GM12878 (cell line): ENCODE measurements around the gene SPOCK1. TPM values are rescaled to one million over a fixed set of nuclear protein-coding genes. Genes with fewer than 3 reads are reported as not detected.

Source experiments
- ATAC-seq: fragments of 200-7000 bp; cut with Tn5 transposase; 3 replicates; pipeline ENCODE4 v1.9.1; 2020; ENCODE audit warnings: mild to moderate bottlenecking, moderate library complexity
- BruUV-seq: library from RNA; stranded (reverse); fragments of 400-500 nt; replicated peaks from 2 replicates; lab custom pipeline; 2021; lab: Mats Ljungman, UMichigan
- CTCF ChIA-PET: fragments of 300-600 bp; sonication (Branson Sonifier 250); formaldehyde crosslinking; extraction: SDS; loops from one replicate; lab custom pipeline; 2021; ENCODE audit warnings: inconsistent platforms; lab: Yijun Ruan, JAX
- POLR2A ChIA-PET: fragments of 350-600 bp; formaldehyde crosslinking; extraction: SDS; loops from one replicate; lab custom pipeline; 2021; ENCODE audit warnings: inconsistent platforms; lab: Charles Lee
- RAD21 ChIA-PET: fragments of 300-600 bp; sonication (Branson Sonifier 250); formaldehyde crosslinking; loops from one replicate; lab custom pipeline; 2023; ENCODE audit warnings: antibody characterized with exemption; ENCODE audit not compliant: unreplicated experiment; lab: Charles Lee
- SMC1A ChIA-PET: fragments of 300-600 bp; sonication (Branson Sonifier 250); formaldehyde crosslinking; loops from one replicate; lab custom pipeline; 2023; ENCODE audit not compliant: unreplicated experiment, uncharacterized antibody; lab: Charles Lee
- DNase-seq: peaks from one replicate; pipeline ENCODE4 v3.0.0-alpha.2; 2011; ENCODE audit warnings: low read depth, low spot score
- FAIRE-seq: peaks from 3 replicates; lab custom pipeline; 2011; peaks lifted over from hg19 to GRCh38; lab: Jason Lieb, UNC
- H2AFZ ChIP-seq: 2 replicates; pipeline ENCODE4 v1.6.0; 2011; ENCODE audit warnings: low read depth, low read length, control low read depth; ENCODE audit not compliant: control insufficient read depth
- H3K27ac ChIP-seq: 2 replicates; pipeline ENCODE4 v1.5.1; 2011; ENCODE audit warnings: control low read depth; ENCODE audit not compliant: control insufficient read depth, insufficient read depth
- H3K27me3 ChIP-seq, 2 experiments: replicated peaks in 1 of 2; 2 replicates each; pipeline versions ENCODE4 v1.6.0 to v1.6.1; 2011; ENCODE audit warnings: low read length in 1 of 2; ENCODE audit not compliant: control insufficient read depth in 2 of 2, insufficient read depth in 2 of 2
- H3K36me3 ChIP-seq, 2 experiments: 2 replicates each; pipeline ENCODE4 v1.5.1; 2011; ENCODE audit warnings: low read length in 1 of 2; ENCODE audit not compliant: control insufficient read depth in 2 of 2, insufficient read depth in 2 of 2
- H3K4me1 ChIP-seq: 2 replicates; pipeline ENCODE4 v1.6.1; 2011; ENCODE audit warnings: mild to moderate bottlenecking, low read length, moderate library complexity, mixed read lengths; ENCODE audit not compliant: control insufficient read depth, insufficient read depth
- H3K4me2 ChIP-seq: 2 replicates; pipeline ENCODE4 v1.6.0; 2011; ENCODE audit warnings: control low read depth; ENCODE audit not compliant: control insufficient read depth, insufficient read depth
- H3K4me3 ChIP-seq: fragments of 200-600 bp; sonication (generic); 2 replicates; pipeline ENCODE4 v1.5.1; 2016
- H3K79me2 ChIP-seq: 2 replicates; pipeline ENCODE4 v1.6.0; 2011; ENCODE audit warnings: low read length; ENCODE audit not compliant: control insufficient read depth, insufficient read depth
- H3K9ac ChIP-seq: 2 replicates; pipeline ENCODE4 v1.8.0; 2011; ENCODE audit warnings: low read length, control low read depth, mixed read lengths; ENCODE audit not compliant: control insufficient read depth, insufficient read depth
- H3K9me3 ChIP-seq: replicated peaks from 3 replicates; pipeline ENCODE4 v1.5.1; 2011; ENCODE audit warnings: mild to moderate bottlenecking, low read length; ENCODE audit not compliant: control insufficient read depth, insufficient read depth
- H4K20me1 ChIP-seq: 2 replicates; pipeline ENCODE4 v1.6.0; 2011; ENCODE audit not compliant: control insufficient read depth, insufficient read depth
- ASH2L ChIP-seq: fragments of 300-600, 200-600 bp; sonication (generic); IDR thresholded peaks from 2 replicates; pipeline ENCODE4 v1.6.1; 2017; ENCODE audit warnings: low read depth, mild to moderate bottlenecking, borderline replicate concordance
- BRCA1 ChIP-seq: IDR thresholded peaks from 2 replicates; pipeline ENCODE4 v1.6.1; 2011; ENCODE audit warnings: low read depth, low read length, improper control_type of control experiment
- CEBPB ChIP-seq, 2 experiments: fragments of 150-350 bp in 1 of 2; IDR thresholded peaks; 2 replicates each; pipeline ENCODE4 v1.6.1; 2012 to 2014; ENCODE audit warnings: low read depth in 2 of 2, low read length in 2 of 2, borderline replicate concordance in 1 of 2, inconsistent platforms in 1 of 2
- CHD2 ChIP-seq: IDR thresholded peaks from 2 replicates; pipeline ENCODE4 v1.6.1; 2011; ENCODE audit warnings: low read depth, low read length, improper control_type of control experiment, borderline replicate concordance
- CREB1 ChIP-seq: IDR thresholded peaks from 2 replicates; pipeline ENCODE4 v1.6.1; 2012; ENCODE audit warnings: low read depth, mild to moderate bottlenecking, inconsistent platforms
- CTCF ChIP-seq, 3 experiments: IDR thresholded peaks in 2 of 3; conservative IDR thresholded peaks in 1 of 3; 2 replicates each; pipeline ENCODE4 v1.5.1; 2011; ENCODE audit warnings: low read depth in 3 of 3, low read length in 3 of 3, mild to moderate bottlenecking in 3 of 3, control low read depth in 2 of 3, moderate library complexity in 2 of 3, inconsistent platforms in 1 of 3, mixed read lengths in 1 of 3; ENCODE audit not compliant: control insufficient read depth in 2 of 3, insufficient read depth in 1 of 3; ENCODE audit errors: extremely low read depth in 1 of 3
- HDAC2 ChIP-seq: fragments of 200-600 bp; sonication (generic); IDR thresholded peaks from 2 replicates; pipeline ENCODE4 v1.6.1; 2017
- IRF5 ChIP-seq: fragments of 450-650 bp; IDR thresholded peaks from 2 replicates; pipeline ENCODE4 v1.6.1; 2017; ENCODE audit warnings: borderline replicate concordance
- JUNB ChIP-seq: IDR thresholded peaks from 2 replicates; pipeline ENCODE4 v1.6.1; 2016; ENCODE audit warnings: antibody characterized with exemption, mild to moderate bottlenecking
- LARP7 ChIP-seq: fragments of 450-650 bp; IDR thresholded peaks from 2 replicates; pipeline ENCODE4 v1.6.1; 2017; ENCODE audit warnings: mild to moderate bottlenecking
- MEF2A ChIP-seq: IDR thresholded peaks from 2 replicates; pipeline ENCODE4 v1.6.1; 2011; ENCODE audit warnings: low read depth, mild to moderate bottlenecking, low read length, moderate library complexity; ENCODE audit not compliant: insufficient read depth
- MEF2B ChIP-seq: fragments of 450-650 bp; IDR thresholded peaks from 2 replicates; pipeline ENCODE4 v1.6.1; 2018; ENCODE audit warnings: mild to moderate bottlenecking, moderate library complexity; ENCODE audit not compliant: partially characterized antibody, poor library complexity, severe bottlenecking
- MYC ChIP-seq: IDR thresholded peaks from 2 replicates; pipeline ENCODE4 v1.6.1; 2011; ENCODE audit warnings: mild to moderate bottlenecking, low read length, moderate library complexity, inconsistent platforms; ENCODE audit not compliant: insufficient read depth, insufficient replicate concordance, insufficient read length, severe bottlenecking
- NR2C1 ChIP-seq: fragments of 450-650 bp; IDR thresholded peaks from 2 replicates; pipeline ENCODE4 v1.6.1; 2017; ENCODE audit warnings: antibody characterized with exemption, mild to moderate bottlenecking, moderate library complexity
- SMAD1 ChIP-seq: fragments of 450-650 bp; IDR thresholded peaks from 2 replicates; pipeline ENCODE4 v1.6.1; 2018; ENCODE audit warnings: mild to moderate bottlenecking, low read depth; ENCODE audit not compliant: partially characterized antibody
- STAT1 ChIP-seq: fragments of 450-650 bp; conservative IDR thresholded peaks from 2 replicates; pipeline ENCODE4 v1.6.1; 2014; ENCODE audit warnings: antibody characterized with exemption, mild to moderate bottlenecking
- YBX1 ChIP-seq: fragments of 450-650 bp; IDR thresholded peaks from 2 replicates; pipeline ENCODE4 v1.6.1; 2016; ENCODE audit warnings: antibody characterized with exemption
- ZNF274 ChIP-seq: IDR thresholded peaks from one replicate; pipeline ENCODE4 v1.8.0; 2011; ENCODE audit not compliant: insufficient read length, insufficient read depth
- WGBS: methylation state at CpG from one replicate; pipeline ENCODE4 v1.1.6; 2016; ENCODE audit warnings: low lambda C conversion rate; ENCODE audit not compliant: insufficient replicate concordance, insufficient coverage; ENCODE audit errors: missing lambda C conversion rate; 5-methylcytosine and 5-hydroxymethylcytosine counted together
- in situ Hi-C: fragments of 300-500 bp; cut with MboI; formaldehyde crosslinking; loops from 9 replicates; pipeline ENCODE4 v1.14.3; 2018; ENCODE audit warnings: mixed read lengths
- intact Hi-C: fragments of 100-400 bp; cut with micrococcal nuclease; formaldehyde crosslinking; loops from one replicate; pipeline ENCODE4 v1.14.2; 2022; ENCODE audit not compliant: unreplicated experiment
- polyA plus RNA-seq, 11 experiments: library from polyadenylated mRNA; depleted of rRNA in 4 of 11; unstranded in 6 of 11; stranded (reverse) in 5 of 11; fragments of >200 nt; fragmentation: Nextera tagmentation in 4 of 11; fragmentation: Illumina TruSeq in 1 of 11; extraction: Ambion mirVana in 4 of 11; extraction: Trizol in 1 of 11; gene quantifications; 1 replicate in 1 of 11; 2 replicates in 10 of 11; pipeline versions ENCODE4 v1.2.1 to v1.2.3, GENCODE V29; 2011 to 2016; ENCODE audit warnings: inconsistent platforms in 2 of 11, missing spikeins in 2 of 11, low read depth in 1 of 11
- total RNA-seq, 4 experiments: library from RNA; depleted of rRNA in 3 of 4; stranded (reverse); fragments of >200 nt in 3 of 4; fragmentation: Illumina TruSeq in 1 of 4; extraction: Trizol in 1 of 4; gene quantifications; 2 replicates each; pipeline versions ENCODE4 v1.2.1 to v1.2.3, GENCODE V29; 2013 to 2021

The SPOCK1 gene
- total and polyA plus RNA-seq, 10 of the 15 experiments (the other 5 are each of a cell fraction or from before 2014, with no cell fraction given): 0.06 to 0.68 (median 0.25) TPM; not detected in 3

DNA sequence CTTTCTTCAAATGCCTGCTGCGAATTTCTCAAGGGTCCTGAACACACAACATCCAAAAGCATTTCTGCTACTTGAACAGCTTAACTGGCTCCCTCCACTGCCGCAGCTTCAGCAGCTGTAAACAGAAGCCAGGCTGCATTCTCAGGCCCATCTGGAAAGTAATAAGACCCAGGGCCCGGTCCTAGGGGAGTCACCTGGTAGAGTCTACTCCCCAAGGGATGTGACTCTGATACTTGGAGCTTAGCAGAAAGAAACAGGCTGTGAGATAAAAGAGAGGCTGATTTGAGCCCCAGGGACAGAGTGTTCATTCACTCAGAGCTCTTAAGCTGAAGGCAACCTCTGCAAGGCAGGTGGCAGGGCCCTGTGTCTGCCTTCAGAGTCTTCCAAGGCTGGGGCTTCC is 356.8 kb downstream of the SPOCK1 start (continued):
- TF ChIP-seq MEF2A: no peak
- no peak for TF ChIP-seq CREB1
- TF ChIP-seq ZNF274: no peak

- WGBS: 7% methylated on average over 3 of the region's 3 CpGs
- no peak for ATAC-seq
- Histone ChIP-seq H3K4me1 (no peaks in the 10 kb centered on the region), H3K27me3 (no peaks in the 10 kb centered on the region; a peak in 2 of 4 replicates), H3K9me3 (no peaks in the 10 kb centered on the region), H3K9ac (no peak overlapping the region), H4K20me1 (no peaks in the 10 kb centered on the region), H3K4me3 (no peak overlapping the region), H3K36me3 (no peaks in the 10 kb centered on the region), H2AFZ (no peak overlapping the region), H3K27ac (no peak overlapping the region), H3K79me2 (no peaks in the 10 kb centered on the region), H3K4me2 (no peak overlapping the region)
- RAD21 ChIA-PET: interaction anchor here (1.3 kb wide), 1 partner anchor 68 kb away, joined by 3 read pairs; no protein-coding TSS in a partner anchor
- intact Hi-C loops: no loop called here
- in situ Hi-C loops: no loop called here
- POLR2A ChIA-PET: no interaction called here
- SMC1A ChIA-PET: interaction anchor here (1.8 kb wide), 1 partner anchor 9 kb away, joined by 6 read pairs; no protein-coding TSS in a partner anchor
- no peak for FAIRE-seq
- TF ChIP-seq IRF5 (no peak), NR2C1 (no peak), MYC (no peak), ASH2L (no peak), JUNB (no peak), CTCF (IDR thresholded peaks at IDR 0.05 in 2 of 3, conservative IDR thresholded peaks at IDR 0.05 in 1 of 3; ENCODE audit: control insufficient read depth in 2 of 3, extremely low read depth in 1 of 3, insufficient read depth in 1 of 3, low read depth in 3 of 3, low read length in 3 of 3) (no peak), SMAD1 (no peak), CHD2 (no peak), LARP7 (no peak), BRCA1 (no peak), HDAC2 (no peak), YBX1 (no peak), STAT1 (no peak), CEBPB (IDR thresholded peaks at IDR 0.05; ENCODE audit: borderline replicate concordance in 1 of 2, low read depth in 2 of 2, low read length in 2 of 2) (no peak), MEF2B (no peak)
- BruUV-seq: no TSS peak
- DNase-seq: no peak
- CTCF ChIA-PET: interaction anchor here (1.7 kb wide), 1 partner anchor 16 kb away, joined by 3 read pairs; no protein-coding TSS in a partner anchor
Measured at GRCh38 chr5:137141779-137142178, 357.3 kb downstream of the SPOCK1 start.
